ENCODE data around the gene NWD2.

DNA sequence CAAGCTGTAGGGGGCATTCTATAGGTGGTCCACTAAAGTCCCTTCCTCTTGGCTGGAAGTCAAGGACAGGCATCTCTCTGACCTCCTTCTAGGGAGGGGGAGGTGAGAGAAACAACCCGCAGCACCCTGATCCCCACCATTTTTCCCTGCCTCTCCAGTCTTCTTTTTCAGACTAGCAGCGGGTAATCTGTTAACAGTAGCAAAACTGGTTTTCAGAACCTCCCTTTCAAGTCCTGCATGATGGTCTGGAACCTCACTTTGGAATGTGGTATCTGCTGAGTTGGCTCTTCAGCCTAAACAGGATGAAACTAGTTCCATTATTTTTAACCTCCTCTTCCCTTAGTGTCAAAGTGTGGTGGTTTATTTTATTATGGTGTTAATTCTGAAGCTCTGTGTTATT is 196.0 kb downstream of the NWD2 start:
- TF ChIP-seq GATA2 (IDR thresholded peaks at IDR 0.05; ENCODE audit: low read depth, low read length) (no peak), GATA3 (IDR thresholded peaks at IDR 0.05; ENCODE audit: low read depth, low read length) (no peak)

Data from SH-SY5Y (cell line).